Activated CD4-positive, CD25-positive, alpha-beta regulatory T cell (primary cell): Measurements from ENCODE around the gene TMEM132D.

Experiments used
- DNase-seq, 4 experiments: peaks; one replicate each; lab custom pipeline; 2025; lab: John Stamatoyannopoulos, UW

TMEM132D gene

DNA sequence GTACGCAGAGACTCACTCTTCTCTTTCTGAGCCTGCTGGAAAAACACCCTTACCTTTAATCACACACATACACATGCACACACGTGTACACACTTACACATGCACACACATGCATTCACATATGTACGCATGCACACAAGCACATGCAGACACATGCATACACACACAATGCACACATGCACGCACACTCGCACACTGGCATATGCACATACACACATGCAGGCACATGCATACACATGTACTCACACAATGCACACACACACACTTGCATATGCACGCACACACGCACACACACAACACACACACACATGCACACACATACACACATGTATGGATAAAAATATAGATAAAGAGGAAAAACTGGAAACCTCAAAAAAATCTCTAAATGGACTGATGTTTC is 801.6 kb downstream of the TMEM132D start:
- no peak for DNase-seq

DNA sequence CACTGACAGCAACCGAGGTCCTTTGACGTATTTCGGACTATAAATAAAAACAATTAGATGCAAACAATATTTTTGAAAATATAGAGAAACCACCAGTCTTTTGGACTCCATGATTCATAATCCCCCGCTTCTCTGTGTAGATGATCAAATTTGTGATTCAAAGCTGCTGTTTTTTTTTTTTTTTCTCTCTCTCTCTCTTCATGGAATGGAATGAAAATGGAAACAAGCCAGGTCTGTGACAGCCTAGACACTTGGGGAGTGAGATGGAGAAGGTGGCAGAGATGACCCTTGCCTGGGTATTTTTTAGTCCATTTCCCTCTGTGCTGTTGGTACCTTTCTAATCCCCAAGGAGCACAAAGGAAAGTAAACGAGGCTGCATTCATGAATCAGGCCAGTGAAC is 802.0 kb downstream of the TMEM132D start:
- no peak for DNase-seq

DNA sequence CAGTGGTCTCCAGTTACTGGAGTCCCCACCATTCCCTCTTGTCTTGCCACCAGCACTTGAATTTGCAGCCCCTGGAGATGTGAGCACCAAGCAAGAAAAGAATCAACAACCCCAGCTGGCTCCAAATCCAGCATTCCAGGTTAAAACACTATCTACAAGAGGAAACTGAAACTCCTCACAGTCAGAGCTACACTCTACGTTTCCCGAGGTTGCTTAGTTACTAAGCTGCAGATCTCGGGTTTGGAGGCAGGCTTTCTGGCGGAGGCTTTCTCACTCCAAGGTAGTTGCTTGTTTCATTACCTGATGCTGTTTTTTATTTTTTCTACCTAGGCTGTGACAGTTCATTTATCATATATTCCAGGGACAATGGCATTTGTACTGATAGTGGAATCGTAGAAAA is 802.4 kb downstream of the TMEM132D start:
- DNase-seq = no peak

DNA sequence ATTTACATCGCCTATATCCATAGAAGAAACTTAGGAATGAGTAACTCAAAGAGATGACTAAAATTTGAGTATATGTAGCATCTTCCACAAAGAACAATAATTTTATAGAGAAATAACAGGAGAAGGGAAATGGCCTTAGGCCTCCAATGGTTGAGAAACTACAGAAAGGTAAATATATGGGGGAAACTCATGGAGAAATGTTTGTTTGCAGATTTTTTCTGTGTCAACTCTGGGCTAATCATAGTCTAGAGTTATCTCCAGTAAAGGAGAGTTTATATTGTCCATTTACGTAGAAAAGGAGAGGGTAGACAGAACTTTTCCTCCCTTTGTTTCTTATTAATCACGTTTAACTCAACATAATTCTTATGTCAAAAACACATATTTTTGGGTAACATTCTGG is 806.4 kb downstream of the TMEM132D start:
- no peak for DNase-seq

DNA sequence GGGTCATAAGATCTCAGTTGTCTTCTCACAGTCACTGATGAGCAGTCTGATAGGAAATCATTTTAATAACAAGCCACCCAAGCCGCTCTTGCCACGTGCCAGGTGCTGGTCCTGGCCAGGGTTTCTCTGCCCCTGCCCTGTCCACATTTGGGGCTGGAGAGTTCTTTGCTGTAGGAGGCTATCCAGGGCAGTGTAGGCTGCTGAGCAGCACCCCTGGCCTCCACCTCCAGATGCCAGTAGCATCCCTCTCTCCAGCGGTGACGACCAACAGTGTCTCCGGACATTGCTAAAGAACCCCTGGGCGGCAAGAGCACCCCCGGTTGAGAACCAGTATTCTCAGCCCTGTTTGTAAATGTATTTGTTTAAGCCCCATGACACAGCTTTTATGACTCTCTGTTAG is 806.9 kb downstream of the TMEM132D start:
- no peak for DNase-seq

DNA sequence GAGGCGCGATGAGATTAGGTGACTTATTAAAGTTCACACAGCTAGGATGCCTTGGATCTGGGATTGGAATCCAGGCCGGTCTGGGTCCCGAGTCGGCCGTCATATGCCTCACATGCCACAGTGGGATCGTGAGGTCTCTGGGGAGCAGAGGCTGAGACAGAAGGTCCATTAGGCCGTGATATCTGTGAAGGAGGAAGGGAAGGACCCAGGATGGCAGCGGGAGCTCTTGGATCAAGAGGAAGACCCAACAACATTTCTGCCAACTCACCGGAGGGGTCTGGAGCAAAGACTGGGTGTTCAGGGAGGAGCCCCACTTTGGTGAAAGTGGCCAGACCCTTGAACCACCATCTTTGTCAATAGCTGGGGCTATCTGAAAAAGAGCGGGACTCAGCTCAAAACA is 807.6 kb downstream of the TMEM132D start:
- DNase-seq = no peak

DNA sequence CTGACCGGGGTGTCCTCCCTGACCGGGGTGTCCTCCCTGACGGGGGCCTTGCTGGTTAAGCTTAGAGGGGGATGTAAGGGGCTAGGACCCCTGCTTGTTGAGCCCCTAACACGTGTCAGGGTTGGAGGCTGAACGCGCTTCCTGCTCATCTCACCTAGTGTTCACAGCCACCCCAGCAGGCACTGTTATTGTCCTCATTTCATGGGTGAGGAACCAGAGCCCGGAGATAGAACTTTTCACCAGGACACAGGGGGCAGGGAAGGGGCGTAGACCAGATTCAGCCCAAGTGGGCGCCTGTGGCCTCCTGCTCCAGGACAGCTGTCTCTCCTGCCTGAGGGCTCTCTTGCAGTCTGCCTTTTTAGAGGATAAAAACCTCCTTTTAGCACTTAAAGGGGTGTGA is 814.2 kb downstream of the TMEM132D start:
- no peak for DNase-seq

DNA sequence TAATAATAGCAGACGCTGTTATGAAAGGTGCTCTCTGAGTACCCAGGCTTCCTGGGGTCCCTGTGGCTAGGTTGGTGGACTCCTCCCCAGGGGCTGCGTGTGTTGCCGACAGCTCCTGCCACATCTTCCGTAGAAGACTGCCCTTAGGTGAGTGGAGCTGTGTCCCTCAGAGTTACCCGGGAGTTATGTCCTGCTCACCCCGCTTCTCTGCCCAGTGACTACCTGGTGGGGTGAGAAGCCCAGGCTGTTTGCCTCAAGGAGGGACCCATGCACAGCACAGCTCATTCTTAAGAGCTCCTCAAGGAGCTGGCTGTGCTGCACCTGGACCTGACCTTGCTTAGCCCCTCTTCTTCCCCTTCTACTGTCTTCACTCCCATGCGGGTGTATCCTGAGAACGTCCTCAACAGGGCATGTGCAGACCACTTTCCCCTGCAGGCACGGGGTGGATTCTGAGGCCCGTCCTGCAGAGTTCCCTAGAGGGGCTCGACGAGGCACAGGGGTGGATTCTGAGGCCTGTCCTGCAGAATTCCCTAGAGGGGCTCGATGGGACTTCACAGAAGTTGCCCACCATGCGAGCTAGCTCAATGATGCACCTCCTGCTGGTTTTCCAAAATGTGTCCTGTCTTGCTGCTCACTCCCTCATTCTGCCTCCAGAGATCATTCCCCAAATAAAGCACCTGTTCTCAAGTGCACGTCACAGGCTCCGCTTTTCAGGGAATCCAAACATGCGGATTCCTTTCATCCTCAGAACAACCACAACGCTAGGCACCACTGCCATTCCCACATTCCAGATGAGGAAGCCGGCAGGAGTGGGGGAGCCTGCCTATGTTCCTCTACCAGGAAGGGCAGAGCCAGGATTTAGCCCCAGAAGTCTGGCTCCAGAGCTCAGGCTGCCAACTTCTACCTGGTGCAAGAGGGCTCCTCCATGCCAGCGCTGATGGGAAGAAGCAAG is 818.7 kb downstream of the TMEM132D start:
- DNase-seq = no peak

DNA sequence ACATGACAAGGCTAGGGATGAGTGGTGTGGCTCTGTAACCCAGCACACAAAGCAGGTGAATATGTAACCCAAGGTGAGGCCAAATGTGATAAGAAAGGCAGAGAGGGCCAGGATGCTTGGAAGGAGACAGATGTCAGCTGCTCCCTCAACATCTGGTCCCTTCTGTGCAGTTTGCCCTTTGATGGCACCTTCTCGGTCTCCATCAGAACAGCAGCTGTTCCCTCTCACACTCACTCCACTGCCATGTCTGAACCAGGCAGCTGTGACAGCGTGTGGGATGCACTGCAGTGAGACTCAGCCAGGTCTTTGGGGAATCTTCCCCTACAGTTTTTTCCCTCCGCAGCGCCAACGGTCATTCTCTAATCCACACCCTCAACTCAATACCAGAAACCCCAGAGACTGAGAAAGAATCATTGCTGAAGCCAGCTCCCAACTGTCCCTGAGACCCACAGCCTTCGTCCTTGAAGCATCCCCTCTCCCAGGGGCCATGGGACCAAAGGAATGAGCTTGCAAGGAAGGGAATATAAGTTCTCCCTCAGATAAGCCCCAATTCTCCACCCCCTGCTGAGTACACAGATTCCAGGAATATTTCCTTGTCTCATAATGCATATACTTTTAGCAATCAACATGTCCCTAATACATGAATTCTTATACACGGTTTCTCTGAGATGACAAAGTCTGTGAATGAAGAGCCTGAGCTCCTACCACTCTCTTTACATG is 820.5 kb downstream of the TMEM132D start:
- DNase-seq = no peak

DNA sequence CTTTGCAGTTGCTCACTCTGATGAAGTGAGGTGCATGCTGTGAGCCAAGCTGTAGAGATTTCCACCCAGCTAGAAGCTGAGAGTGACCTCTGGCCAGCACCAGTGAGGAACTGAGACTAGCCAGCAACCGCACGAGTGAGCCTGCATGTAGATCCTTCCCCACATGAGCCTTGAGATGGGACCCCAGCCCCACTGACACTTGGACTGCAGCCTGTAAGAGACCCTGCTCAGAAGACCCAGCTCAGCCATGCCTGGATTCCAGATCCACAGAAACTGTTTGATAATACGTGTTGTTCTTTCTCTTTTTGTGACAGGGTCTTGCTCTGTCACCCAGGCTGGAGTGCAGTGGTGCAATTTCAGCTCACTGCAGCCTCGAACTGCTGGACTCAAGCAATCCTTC is 821.4 kb downstream of the TMEM132D start:
- no peak for DNase-seq

DNA sequence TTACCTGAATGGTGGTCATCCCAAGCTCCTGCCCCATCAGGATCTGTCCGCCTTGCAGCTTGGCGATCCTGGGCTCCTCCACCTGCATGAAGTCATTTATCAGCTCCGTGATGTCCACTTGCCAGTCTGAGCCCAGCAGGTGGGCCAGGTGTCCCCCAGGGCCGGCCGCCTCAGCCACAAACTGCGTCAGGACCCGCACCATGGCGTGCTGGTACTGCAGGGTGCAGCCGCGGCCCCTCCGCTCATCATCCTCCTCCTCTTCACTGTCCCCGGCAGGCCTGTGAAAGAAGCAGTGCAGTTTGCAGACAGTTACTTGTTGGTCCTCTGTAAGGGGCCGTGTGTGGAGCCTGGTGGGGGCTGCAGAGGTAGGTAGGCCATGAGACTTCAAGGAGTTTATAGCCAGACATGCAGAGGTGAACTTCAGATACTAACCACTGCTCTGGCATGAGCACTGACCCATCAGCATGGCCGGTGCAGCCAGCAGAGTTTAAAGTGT is 822.0 kb downstream of the TMEM132D start:
- DNase-seq = no peak

DNA sequence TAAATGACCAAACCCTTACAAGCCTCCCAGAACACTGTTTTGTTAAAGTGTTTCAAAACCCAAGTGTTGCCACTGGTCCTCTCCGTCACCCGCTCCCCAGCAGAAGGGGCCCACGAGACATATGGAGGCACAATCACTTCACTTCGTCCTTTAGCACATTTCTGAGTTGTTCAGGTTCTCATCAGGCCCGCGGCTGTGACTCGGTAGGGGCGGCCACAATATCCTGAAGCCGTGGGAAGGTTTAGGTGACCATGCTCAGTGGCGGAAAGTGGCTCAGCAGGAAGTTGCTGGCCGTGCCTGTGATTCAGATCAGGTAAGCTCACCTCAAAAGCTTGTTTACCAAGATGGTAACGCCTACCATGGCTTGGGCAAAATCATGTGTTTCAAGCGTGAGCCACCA is 823.0 kb downstream of the TMEM132D start:
- DNase-seq = no peak

DNA sequence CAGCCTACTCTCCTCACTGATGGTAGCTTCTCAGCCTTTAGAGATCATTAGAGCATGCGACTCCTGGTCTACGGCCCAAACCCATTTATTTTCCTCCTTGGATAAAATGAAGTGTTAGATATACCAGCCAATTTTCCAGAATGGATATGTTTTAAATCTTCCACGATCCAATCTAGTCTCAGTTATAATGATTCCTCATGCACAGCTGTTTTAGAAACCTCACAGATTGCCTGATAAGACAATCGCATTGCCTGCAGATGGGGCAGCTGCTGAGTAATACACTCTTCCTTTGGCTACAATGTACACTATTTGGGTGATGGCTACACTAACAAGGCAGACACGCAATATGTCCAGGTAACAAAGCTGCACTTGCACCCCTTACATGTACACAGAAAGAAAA is 823.4 kb downstream of the TMEM132D start:
- no peak for DNase-seq

DNA sequence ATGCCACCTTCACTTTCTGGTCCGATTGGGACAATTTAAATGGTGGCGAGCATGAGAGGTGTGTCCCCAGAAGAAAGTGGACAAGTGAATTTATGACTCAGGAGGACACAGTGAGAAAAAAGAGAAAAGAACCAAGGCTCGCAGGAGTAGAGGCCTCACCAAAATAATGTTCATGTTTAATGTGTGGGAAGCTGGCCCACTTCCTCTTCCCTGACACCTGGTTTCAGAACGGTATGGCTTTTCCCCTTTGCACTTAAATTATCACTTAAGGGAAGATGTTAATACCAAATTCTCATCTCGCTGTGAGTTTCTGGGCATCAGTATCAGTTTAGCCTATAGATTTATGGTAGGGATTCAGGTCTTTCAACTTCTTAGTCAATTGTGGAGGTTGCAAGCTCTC is 824.1 kb downstream of the TMEM132D start:
- no peak for DNase-seq

DNA sequence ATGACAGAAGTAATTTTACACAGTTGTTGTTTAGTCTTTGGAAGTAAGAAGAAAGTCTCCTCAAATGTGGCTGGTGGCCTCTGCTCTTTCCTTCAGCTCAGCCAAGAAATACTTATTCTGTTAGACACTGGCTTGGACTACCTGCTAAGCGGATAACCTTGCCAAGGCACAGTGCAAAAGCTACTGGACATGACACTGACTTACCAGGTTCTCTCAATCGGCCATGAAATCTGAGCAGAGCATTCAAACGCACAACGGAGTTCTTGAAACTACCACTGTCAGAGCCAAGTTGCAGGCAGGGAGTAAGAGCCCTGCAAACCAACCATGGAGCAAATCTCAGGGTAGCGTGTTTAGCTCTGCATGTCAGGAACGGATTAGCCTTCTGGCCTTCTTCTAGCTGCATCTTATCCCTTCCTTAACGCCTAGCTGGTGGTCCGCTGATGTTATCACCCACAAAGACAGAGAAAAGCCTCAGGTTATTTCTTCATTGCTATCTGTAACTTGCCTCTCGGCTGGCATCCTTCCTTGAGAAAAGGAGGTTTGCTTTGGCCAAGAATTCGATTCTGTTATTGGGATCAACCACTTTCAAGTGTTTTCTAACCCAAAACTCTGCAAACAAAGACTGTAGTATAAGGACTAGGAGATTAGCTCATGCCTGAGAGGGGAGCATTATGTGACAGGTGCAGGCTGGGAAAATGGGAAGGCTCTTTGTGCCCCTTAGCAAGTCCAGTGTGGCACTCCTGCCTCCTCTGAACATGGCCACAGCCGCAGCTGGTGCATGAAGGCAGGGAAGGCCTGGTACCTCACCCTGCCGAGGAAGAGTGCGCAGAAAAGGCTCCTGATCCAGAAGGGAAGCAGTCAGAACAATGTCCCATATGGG is 827.1 kb downstream of the TMEM132D start:
- DNase-seq = no peak

DNA sequence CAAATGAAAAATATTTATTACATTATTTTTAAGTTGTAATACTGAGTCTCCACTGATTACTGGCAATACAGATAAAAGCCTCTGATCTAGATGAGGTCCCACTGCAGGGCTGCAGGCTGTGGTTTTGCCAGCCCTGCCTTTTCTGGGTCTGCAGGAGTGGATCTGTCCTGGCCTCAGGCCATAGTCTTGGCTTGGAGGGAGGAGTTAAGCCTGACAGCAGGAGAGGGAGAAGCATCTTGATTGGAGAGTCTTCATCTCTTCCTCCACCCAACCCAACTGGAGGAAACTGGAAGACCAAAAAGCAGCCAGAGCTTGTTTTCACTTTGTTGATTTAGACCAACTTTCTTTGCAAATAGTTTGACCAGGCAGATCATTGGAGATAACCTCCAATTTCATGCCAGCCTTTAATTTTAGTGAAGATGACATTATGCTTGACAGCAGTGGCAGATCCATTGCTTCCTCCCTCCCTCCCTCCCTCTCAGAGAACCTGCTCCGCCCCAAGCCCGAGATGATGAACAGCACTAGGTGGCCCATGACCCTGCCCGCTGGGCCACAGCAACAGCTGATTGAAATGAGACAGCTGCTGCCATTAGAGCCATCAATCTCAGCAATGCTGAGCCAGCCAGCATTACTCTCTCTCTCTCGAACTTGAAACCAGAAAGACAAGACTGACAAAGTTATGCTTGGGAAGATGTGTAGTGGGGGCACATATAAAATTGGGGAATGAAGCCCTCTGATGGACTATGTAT is 828.2 kb downstream of the TMEM132D start:
- DNase-seq = no peak

DNA sequence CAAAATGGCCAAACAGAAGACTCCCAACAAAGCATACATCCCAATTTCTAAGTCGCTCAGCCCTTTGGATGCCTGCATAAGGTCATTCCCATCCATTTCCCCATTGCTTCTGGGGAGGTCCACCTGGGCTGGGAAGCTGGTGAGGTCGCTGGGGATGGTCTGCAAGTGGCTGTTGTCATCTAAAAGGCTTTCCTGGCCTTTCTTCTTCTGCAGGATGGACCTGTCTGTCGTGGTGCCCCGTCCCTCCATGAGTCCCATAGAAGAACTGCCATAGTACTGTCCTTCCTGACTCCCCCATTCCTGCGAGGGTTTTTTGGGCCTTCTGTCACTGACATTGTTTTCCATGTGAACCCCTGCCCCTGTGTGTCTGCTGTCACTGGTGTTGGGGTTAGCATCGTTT is 829.4 kb downstream of the TMEM132D start:
- no peak for DNase-seq

DNA sequence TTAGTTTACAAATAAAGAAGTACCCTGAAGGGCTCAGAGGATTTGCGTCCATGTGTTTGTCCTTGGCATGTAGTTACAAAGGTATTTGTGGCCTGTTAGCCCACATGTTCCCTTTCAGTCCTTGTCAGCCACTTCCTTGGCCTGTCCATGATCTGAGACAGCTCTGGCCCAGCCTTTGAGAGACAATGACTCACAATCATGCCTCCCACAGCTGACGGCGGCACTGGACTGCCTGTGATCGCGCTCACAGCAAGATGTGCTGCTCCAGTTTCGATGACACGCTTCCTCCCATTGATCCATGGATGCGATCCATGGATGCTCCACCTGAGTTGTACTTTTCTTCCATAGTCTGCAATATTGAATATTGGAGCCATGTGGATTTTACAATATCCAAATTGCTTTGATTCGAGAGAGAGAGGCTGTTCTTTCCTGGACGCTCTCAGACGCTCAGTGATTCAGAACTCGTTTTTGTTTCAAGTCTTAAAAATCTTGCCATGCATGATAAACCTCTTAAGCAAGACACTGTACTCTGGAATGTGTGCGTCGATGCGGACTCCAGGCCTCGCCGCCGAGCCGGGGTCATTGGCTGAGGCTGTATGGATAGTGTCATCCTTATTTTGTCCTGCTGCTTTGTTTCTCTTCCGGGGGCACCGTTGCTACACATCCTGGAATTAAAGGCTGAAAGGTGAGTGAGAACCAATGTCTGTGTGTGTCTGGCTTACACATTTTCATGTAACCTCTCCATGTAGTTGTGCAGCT is 830.5 kb downstream of the TMEM132D start:
- no peak for DNase-seq

DNA sequence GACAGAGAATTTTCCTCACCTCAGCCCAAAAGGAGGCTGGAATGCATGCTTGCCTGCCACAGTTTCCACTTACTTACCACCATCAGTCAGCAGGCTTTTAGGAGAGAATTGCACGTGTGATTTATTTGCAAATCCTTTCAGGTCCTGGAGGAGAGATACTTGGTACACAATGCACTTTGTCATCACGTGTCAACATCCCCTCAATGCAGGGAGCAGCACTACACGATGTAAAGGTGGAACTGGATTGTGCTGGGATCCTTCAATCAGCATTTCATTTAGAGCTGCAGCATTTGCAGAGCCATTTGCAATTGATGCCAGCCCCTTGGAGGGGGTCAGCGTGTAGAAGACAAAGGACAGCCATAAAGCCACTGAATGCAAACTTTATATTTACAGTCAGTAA is 832.5 kb downstream of the TMEM132D start:
- no peak for DNase-seq

DNA sequence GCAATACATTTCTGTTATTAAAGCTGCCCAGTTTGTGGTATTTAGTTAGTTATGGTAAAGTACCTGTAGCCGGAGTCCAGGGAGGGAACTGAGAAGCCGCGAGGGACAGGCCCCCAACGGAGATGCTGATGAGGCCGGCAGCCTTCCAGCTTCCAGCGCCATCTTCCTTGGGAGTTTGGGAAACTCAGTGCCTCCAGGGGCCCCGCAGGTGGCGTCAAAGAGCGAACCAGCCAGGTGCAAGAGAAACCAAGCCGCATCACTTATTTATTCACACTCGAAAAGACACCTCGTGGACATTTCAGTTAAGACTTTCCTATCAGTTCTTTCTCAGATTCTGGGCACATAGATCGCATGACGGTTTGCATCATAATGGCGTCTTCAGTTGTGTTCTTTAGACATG is 833.9 kb downstream of the TMEM132D start:
- no peak for DNase-seq

DNA sequence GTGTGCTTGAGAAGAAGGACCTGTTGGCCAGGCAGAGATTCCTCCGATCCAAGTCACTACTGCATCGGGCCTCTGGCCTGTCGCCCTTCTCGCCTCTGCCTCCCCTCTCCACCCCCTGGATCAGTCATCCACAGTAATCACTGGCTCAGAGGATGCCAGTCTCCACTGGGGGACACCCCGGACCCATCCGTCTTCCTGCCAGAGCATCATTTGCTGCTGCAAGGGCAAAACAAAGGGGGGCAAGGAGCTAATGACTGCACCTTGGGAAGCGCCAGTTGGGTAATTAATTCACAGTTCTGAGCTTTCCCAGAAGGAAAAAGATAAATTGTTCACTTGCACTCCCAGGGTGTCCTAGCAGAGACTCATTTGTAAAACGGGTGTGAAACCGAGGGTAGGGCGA is 835.1 kb downstream of the TMEM132D start:
- no peak for DNase-seq
